GM19023 (cell line): ENCODE results near the gene HSH2D.

ENCODE experiments used
- ATAC-seq: cut with Tn5 transposase; IDR thresholded peaks from one replicate; pipeline ENCODE4 v1.9.1; 2021; ENCODE audit warnings: mild to moderate bottlenecking, moderate library complexity; ENCODE audit not compliant: unreplicated experiment

The HSH2D gene

DNA sequence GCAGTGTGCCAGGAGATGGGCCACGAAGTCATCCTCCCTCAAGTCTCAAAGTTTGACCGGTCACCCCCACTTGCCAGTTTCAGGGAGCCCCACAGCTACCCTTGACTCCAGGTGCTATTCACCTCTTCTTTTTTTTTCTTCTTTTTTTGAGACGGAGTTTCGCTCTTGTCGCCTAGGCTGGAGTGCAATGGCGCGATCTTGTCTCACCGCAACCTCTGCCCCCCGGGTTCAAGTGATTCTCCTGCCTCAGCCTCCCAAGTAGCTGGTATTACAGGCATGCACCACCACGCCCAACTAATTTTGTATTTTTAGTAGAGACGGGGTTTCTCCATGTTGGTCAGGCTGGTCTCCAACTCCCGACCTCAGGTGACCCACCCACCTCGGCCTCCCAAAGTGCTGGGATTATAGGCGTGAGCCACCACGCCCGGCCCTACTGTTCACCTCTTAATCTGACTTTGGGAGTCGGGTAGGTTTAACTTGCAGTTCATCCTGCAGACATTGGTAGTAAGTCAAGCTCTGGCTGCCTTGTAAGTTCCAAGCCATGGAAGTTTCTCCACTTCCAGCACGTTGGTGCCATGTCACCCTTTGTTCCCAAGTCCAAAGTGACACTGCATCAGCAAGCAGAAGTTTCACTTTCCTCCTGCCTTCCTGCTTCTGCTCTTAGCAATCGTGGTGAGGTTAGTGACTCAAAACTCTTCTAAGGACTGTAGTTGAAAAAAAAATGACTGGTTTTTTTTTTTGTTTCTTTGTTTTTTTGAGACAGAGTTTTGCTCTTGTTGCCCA, 24.2 kb upstream of the HSH2D start:
- peak; percentile 4 for ATAC-seq

DNA sequence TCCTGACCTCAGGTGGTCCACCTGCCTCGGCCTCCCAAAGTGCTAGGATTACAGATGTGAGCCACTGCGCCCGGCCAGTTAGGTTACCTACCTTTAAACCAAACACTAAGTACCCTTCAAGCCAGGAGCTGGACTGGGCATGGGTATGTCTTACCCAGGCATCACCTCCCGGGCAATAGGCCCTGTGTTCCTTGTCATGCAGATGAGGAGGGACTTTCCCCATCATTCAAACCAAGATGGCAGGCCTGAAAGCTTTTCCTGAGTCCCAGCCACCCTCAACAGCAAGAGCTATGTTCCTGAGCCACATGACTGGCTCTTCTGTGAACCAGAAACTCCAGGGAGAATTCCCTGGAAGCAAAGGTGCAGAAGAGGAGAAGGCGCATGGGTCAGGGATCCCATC, 22.3 kb upstream of the HSH2D start:
- no peak for ATAC-seq

DNA sequence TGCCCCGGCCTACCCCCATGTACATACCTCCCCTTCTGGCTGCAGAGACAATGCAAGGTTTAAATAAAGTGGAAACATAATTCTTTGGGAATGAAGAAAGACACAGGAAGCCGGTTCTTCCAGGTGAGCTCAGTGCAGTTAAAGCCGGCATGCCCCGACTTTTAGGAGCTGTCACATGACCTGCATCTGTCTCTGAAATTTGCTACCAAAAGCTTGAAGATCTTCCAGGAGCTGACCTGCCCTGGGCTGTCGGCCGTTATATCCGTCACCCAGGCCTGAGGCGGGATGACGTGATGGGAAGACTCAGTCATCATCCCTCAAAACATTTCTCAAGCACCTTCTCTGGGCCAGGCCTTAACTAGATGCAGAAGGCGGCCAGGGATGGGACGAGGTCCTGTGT, 21.5 kb upstream of the HSH2D start:
- ATAC-seq: no peak

DNA sequence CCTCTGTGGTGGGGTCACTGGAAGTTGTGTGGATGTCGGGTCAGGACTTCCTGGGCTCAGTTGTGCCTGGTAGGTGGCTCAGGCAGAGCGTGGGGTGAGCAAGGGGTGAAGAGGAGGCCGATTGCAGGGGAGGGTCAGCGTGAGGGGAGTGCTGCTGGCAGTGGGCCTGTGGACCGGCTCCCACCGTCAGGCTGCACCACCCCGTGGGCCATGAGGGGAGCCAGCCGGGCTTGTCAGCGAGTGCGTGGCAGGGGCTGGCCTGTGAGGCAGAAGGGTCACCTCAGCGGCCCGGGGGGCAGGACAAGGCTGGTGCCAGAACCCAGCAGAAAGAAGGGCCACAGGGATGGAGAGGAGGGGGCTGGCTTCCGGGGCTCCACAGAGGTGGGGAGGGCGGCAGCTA, 18.5 kb upstream of the HSH2D start:
- ATAC-seq: no peak

DNA sequence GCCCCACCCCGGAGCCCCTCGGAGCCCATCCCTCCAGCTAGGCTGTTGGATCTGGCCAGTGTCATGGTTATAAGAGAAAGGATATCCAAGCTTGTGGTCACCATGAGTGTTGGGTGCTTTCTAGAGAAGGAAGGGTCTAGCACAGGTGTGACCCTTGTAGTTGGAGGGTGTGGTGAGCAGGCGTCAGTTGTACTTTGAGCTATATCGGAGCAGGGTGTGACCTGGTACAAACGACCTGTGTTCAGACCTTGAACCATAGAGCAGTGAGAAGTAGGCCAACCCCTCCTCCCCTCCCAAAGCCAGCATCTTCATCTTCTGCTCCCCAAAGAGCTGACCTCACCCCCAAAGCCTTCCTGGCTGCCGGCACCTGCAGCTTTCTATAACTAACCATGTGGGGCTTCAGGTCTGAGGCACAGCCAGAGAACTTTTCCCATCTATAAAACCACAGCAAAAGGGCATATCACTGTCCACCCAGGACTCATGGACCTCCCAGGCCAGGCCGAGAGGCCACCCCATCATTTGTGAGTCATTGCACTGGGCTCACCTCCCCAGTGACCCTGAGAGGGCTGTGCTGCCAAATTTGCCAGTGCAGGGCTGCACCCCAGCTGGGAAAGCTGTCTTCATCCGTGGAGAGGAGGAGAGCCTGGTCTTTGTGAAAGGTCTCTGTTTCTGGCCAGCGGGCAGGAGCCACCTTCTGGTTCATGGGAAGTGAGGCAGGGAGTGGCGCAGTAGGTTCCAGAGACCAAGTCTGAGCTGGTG, 17.6 kb upstream of the HSH2D start:
- ATAC-seq: no peak

DNA sequence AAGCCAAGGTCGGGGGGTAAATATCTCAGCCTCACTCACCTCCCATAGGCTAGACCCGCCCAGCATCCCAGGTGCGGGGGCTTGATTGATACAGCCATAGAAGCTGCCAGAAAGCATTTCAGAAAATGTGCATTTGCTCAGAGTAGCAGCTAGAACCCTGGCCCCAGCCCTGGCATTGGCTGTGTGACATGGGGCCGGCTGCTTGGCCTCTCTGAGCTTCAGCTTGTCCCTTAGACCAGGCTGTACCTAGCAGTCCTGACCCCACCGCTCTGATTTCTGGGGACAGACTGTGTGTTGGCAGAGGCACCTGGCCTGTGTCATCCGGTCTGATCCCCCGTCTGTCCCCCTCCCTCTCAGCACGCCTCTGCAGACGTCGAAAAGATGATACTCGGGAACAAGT, 16.4 kb upstream of the HSH2D start:
- ATAC-seq: no peak

DNA sequence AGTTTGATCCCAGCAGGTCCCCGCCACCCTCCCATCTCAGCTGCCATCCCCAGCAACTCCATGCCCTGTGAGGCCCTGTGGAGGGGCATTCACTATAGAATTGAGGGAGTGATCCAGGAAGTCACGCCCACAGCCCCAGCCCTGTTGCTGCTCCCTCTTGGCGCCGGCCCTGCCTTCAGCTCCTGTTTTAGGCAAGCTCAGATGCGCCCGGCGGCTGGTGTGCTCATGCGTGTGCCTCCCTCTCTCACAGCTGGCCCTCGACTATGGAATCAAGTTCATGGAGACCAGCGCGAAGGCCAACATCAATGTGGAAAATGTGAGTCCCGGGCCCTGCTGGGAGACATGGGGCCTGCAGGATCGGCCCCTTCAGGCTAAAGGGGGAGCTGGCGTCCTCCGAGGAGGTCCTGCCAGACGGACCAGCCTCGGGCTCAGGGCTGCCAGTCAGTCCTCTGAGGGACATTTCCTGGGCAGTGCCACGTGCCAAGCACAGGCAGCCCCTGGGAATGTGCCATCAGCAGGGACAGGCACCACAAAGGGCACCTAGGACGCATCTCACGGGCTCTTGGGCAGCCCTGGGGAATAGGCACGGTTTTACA, 15.6 kb upstream of the HSH2D start:
- no peak for ATAC-seq

DNA sequence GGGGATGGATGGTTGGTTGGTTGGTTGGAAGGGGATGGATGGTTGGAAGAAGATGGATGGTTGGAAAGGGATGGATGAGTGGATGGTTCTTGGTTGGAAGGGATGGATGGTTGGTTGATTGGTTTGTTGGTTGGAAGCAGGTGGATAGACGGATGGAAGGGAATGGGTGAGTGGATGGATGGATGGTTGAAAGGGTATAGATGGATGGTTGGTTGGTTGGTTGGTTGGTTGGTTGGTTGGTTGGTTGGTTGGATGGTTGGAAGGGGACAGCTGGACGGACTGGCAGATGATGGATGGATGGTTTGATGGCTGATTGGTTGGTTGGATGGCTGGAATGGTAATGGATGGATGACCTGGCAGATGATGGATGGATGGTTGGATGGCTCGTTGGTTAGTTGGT, 11.8 kb upstream of the HSH2D start:
- no peak for ATAC-seq

DNA sequence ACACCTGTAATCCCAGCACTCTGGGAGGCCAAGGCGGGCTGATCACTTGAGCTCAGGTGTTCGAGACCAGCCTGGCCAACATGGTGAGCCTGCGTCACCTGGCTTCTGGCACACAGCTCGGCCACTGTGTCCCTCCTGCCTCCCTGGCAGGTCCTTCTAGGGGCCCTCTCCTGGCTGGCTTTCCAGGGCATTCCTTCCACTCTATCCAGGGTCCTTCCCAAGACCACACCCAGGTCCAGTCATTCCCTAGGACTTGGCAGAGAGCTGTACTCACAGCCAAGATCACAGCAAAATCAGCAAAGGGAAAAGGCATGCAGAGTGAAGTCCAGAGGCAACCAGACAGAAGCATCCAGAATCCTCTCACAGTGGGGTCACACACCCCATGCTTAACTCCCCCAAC, 9.7 kb upstream of the HSH2D start:
- ATAC-seq: no peak

DNA sequence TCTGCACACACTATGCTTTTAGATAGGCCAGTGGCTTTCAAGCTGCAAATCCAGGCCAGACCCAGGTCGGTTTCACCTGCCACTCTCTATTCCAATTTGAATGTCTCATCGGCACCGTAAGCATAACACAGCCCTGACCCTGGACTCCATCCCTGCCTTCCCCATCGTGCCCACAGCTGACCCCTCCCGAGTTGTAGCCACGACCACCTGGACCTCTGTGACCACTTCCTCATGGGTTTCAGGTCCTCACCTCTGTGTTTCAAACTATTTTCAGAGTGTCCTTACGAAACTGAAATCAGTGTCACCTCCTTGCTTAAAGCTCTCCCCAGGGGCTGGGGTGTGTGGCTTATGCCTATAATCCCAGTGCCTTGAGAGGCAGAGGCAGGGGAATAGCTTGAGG, 9.0 kb upstream of the HSH2D start:
- no peak for ATAC-seq

DNA sequence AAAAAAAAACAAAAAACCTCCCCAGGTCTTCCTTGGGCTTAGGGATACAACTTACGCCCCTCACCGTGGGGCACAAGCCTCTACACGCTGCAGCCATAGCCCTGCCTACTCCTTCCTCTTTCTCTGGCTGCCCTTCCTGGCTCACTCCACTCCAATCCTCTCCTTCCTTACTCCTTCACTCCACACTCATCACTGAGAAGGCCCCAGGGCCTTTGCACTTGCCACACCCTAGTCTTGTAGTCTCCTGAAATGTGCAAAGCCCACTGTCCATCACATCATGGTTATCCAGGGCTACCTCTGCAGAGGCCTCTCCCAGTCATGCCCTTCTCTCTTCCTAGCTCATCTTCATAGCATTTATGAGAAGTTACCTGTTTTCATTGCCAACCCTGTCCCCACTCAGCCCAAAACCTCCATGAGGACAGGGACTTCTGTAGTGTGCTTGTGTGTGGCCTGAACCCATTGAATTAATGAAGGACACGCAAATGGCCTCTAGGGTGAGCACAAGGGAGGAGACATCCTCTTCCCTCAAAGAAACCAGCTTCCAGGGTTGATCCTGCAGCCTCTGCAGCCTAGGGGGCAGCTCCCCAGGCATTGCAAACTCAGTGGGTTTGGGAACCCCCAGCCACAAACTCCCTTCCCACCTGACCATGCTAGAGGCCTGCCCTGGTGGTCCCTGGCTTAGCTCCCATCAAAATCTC, 7.9 kb upstream of the HSH2D start:
- ATAC-seq: no peak

DNA sequence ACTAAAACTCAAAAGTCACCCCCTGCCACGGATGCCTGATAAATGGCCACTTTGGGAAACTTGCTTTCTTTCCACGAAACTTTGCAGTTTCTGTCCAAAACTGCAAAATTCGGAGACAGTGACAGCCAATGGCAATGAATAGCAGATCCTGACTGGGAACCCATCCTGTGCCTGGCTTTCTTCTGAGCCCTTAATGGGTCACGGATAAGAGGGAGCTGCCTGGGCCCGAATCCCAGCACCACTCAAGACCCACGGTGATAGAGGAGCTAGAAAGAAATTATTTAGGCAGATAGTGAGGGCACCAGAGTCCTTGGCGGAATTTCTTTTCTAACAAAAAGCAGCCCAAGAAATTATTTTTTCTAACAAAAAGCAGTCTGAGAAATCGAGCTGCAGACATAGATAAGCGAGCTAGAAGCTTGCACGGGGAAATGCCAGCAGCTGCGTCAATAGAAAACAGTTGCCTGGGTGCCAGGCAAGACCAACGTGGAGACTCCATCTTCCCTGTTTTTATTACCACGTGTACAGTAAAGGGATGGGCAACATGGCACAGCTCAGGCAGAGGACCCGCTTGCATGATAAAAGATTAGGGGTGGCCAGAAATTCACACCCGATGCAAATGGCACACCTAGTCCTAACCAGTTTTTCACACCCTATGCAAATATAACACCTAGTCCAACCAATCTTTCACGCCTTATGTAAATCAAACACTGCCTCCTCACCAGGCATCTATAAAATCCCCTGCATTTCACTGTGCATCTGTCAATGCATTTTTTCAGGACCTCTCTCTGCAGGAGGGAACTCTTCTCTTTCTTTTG, 7.1 kb upstream of the HSH2D start:
- no peak for ATAC-seq

DNA sequence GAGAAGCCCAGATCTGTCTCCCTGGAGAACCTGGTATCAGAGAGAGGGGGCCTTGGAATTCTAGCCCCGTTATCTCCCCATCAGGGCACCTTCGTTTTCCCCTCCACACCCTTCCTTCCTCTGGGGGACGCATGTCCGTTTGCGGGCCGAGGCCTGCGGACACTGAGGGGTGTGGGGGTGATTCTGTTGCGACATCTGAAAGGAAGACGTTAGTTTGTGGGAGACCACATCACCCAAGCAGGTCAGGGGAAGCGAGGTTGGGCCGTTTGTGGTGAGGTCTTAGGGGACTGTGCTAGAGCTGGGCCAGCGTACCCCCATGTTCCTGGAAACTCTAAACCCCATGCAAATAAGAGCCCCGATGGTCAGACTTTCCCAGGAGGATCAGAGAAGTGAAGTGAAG, 3.7 kb upstream of the HSH2D start:
- no peak for ATAC-seq

DNA sequence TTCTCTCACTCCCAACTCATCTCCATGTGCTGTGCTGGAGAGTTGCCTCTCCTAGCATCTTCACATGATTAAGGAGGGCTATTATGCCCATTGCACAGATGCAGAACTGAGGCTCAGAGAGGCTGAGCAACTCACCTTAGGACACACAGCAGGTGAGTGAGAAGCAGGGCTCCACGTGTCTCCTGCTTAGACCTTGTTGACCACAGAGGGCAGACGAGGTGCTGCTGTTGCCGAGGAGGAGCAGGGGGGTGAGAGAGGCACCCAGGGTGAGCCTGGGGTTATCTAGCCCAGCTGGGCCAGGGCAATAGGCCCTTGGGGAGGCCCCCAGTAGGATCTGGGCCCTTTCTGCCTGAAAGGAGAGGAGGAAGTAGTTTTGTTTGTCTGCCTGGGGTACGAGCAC, 2.4 kb upstream of the HSH2D start:
- peak; percentile 34 for ATAC-seq

DNA sequence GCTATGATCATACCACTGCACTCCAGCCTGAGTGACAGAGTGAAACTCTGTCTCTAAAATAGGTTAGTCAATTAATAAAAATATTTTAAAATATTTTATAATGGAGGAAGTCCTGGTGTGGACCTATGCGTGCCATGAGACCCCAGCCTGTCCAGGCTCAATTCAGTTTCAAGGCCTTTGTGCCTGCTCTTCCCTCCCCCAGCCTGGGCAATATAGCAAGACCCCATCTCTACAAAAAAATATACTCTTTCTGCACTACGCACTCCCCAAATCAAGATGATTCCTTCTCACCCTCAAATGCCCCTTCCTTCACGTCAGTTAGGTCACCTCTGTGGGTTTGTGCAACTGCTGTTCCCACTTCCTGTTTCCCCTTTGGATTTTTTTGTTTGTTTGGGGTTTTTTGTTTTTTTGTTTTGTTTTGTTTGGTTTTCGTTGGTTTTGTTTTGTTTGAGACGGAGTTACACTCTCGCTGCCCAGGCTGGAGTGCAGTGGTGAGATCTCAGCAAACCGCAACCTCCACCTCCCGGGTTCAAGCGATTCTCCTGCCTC, 1.4 kb upstream of the HSH2D start:
- ATAC-seq: no peak

DNA sequence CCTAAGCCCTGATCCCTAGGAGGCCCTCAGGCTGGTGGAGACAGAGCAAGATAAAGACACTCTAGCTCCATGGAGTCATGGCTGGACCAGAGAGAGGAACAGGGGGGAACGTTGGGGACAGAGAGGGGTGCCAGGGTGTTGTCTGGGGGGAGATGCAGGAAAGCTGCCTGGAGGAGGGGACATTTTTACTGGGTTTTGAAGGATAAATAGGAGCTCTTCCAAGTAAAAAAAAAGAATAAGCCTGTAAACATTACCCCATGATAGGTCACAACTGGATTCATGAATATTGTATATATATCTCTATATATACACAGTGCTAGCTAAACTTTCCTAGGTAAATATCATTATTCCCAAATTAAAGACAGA, 714 bp downstream of the HSH2D start:
- ATAC-seq: no peak

DNA sequence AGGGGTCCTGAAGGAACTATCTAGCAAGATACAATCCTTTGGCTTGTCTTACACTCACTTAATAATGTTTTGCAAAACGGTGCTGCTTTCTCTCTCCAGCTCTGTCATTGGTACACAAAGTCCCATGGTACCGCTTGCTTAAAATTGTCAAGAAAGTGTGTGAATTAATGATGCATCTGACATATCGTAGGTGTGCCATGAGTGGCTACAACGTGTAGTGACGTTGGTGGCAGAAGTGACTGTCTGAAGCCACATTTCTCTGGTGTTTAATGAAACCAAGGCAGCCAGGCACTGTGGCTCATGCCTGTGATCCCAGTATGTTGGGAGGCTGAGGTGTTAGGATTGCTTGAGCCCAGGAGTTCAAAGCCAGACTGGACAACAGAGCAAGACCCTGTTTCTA, 2.6 kb downstream of the HSH2D start:
- ATAC-seq: no peak

DNA sequence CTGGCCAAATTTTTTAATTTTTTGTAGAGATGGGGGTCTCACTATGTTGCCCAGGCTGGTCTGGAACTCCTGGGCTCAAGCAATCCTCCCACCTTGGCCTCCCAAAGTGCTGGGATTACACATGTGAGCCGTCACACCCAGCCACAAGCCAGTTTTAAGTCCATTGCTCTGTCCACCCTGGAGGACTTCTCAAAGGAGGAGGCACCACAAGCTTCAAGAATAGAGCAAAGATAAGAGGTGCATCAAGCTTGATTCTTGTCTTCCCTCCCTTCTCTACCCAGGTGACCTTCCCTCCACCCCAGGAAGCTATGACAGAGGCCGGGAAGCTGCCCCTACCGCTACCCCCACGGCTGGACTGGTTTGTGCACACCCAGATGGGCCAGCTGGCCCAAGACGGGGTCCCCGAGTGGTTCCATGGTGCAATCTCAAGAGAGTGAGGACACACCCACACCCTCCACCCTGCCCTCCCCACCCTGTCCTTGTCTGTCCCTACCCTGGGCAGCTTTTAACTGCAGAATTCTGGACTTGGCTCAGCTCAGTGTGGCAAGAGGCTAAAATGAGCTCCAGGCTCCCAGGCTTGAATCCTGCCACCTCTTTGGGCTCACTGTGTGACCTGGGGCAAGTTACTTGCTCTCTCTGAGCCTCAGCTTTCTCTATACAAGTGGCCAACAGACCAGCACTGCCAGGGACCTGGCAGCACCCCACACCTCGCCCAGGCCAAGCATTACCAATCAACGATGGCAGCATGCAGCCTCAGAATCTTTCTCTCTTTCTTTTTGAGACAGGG, 5.2 kb downstream of the HSH2D start:
- no peak for ATAC-seq

DNA sequence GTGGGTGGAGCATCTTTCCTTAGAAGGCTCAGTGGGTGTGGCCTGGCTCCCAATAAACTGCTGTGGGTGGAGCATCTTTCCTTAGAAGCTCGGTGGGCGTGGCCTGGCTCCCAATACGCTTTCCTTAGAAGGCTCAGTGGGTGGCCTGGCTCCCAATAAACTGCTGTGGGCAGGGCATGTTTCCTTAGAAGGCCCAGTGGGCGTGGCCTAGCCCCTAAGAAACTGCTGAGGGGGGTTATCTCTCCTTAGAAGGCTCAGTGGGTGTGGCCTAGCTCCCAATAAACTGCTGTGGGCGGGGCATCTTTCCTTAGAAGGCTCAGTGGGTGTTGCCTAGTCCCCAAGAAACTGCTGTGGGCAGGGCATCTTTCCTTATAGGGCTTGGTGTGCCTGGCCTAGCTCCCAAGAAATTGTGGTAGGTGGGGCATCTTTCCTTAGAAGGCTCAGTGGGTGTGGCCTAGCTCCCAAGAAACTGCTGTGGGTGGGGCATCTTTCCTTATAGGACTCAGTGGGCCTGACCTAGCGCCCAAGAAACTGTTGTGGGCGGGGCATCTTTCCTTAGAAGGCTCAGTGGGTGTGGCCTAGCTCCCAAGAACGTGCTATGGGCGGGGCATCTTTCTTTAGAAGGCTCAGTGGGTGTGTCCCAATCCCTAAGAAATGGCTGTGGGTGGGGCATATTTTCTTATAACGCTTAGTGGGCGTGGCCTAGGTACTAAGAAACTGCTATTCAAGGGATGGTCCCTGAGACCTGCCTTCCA, 10.3 kb downstream of the HSH2D start:
- ATAC-seq: no peak
